Smooth muscle cell (in vitro differentiated cells): ENCODE data around the gene GC. TPM values are rescaled to one million over a fixed set of nuclear protein-coding genes. Genes with fewer than 3 reads are reported as not detected.

Experiments used
- DNase-seq: peaks from one replicate; lab custom pipeline; 2025; ENCODE audit not compliant: unreplicated experiment; lab: John Stamatoyannopoulos, UW
- H2AFZ ChIP-seq: fragments of 200-600 bp; sonication (generic); 2 replicates; pipeline ENCODE4 v1.6.0; 2016; ENCODE audit warnings: antibody characterized with exemption, low read depth, mild to moderate bottlenecking
- H3F3A ChIP-seq: fragments of 200-600 bp; sonication (generic); 2 replicates; pipeline ENCODE4 v1.6.0; 2017; ENCODE audit warnings: antibody characterized with exemption, low read depth
- H3K27ac ChIP-seq: fragments of 200-600 bp; sonication (generic); 2 replicates; pipeline ENCODE4 v1.5.1; 2016; ENCODE audit warnings: low read depth, mild to moderate bottlenecking
- H3K27me3 ChIP-seq: fragments of 200-600 bp; sonication (generic); 2 replicates; pipeline ENCODE4 v1.6.1; 2016; ENCODE audit warnings: low read depth, mild to moderate bottlenecking
- H3K36me3 ChIP-seq: fragments of 200-600 bp; sonication (generic); 2 replicates; pipeline ENCODE4 v1.5.1; 2016; ENCODE audit warnings: low read depth
- H3K4me1 ChIP-seq: fragments of 200-600 bp; sonication (generic); 2 replicates; pipeline ENCODE4 v1.5.1; 2016; ENCODE audit warnings: low read depth
- H3K4me2 ChIP-seq: fragments of 200-600 bp; sonication (generic); 2 replicates; pipeline ENCODE4 v1.6.0; 2016; ENCODE audit warnings: mild to moderate bottlenecking
- H3K4me3 ChIP-seq: fragments of 200-600 bp; sonication (generic); 2 replicates; pipeline ENCODE4 v1.5.1; 2016; ENCODE audit warnings: mild to moderate bottlenecking
- H3K79me2 ChIP-seq: fragments of 200-600 bp; sonication (generic); 2 replicates; pipeline ENCODE4 v1.6.0; 2016; ENCODE audit warnings: low read depth, mild to moderate bottlenecking
- H3K9ac ChIP-seq: fragments of 200-600 bp; sonication (generic); 2 replicates; pipeline ENCODE4 v1.6.0; 2016; ENCODE audit warnings: low read depth
- H3K9me3 ChIP-seq: fragments of 200-600 bp; sonication (generic); replicated peaks from 2 replicates; pipeline ENCODE4 v1.5.1; 2016; ENCODE audit warnings: low read depth
- H4K20me1 ChIP-seq: fragments of 200-600 bp; sonication (generic); 2 replicates; pipeline ENCODE4 v1.6.0; 2016; ENCODE audit warnings: low read depth
- CTCF ChIP-seq: fragments of 200-600 bp; sonication (generic); IDR thresholded peaks from 2 replicates; pipeline ENCODE4 v1.5.1; 2017; ENCODE audit warnings: borderline replicate concordance, mild to moderate bottlenecking, antibody characterized with exemption; ENCODE audit not compliant: insufficient read depth, poor library complexity, severe bottlenecking
- WGBS: methylation state at CpG from one replicate; pipeline ENCODE4 v1.1.7; 2016; ENCODE audit warnings: low lambda C conversion rate; 5-methylcytosine and 5-hydroxymethylcytosine counted together
- polyA plus RNA-seq: library from polyadenylated mRNA; unstranded; fragments of >200 nt; fragmentation: Nextera tagmentation; extraction: Ambion mirVana; gene quantifications from 2 replicates; pipeline ENCODE4 v1.2.1, GENCODE V29; 2016
- total RNA-seq: library from RNA; depleted of rRNA; stranded (reverse); fragments of >200 nt; gene quantifications from 2 replicates; pipeline ENCODE4 v1.2.3, GENCODE V29; 2014

GC gene
- total and polyA plus RNA-seq, 2 experiments from 2014 or later: 0.18 to 0.34 TPM

GRCh38 chr4:71774136-71774535, 9.7 kb downstream of the GC start:
- Histone ChIP-seq H3K4me1 (no peaks in the 10 kb centered on the region), H3K9me3 (no peaks in the 10 kb centered on the region), H3K27ac (no peak overlapping the region), H3K4me3 (no peak overlapping the region), H3K4me2 (no peak overlapping the region), H4K20me1 (no peaks in the 10 kb centered on the region), H3K9ac (no peak overlapping the region), H3K79me2 (no peaks in the 10 kb centered on the region), H3F3A (no peaks in the 10 kb centered on the region), H3K27me3 (no peaks in the 10 kb centered on the region), H2AFZ (no peak overlapping the region), H3K36me3 (no peaks in the 10 kb centered on the region)
- no peak for DNase-seq
- 86% methylated on average over 3 of the region's 3 CpGs for WGBS
- TF ChIP-seq CTCF: no peak

- Histone ChIP-seq H3K4me1 (no peaks in the 10 kb centered on the region), H3F3A (no peaks in the 10 kb centered on the region), H3K27ac (no peak overlapping the region), H3K9me3 (no peaks in the 10 kb centered on the region), H3K36me3 (no peaks in the 10 kb centered on the region), H3K79me2 (no peaks in the 10 kb centered on the region), H4K20me1 (no peaks in the 10 kb centered on the region), H3K4me2 (no peak overlapping the region), H3K4me3 (no peak overlapping the region), H3K9ac (no peak overlapping the region), H3K27me3 (no peaks in the 10 kb centered on the region), H2AFZ (no peak overlapping the region)
- no peak for DNase-seq
- no peak for TF ChIP-seq CTCF
- 85% methylated on average over 2 of the region's 2 CpGs for WGBS
Measured at GRCh38 chr4:71773004-71773403, 10.9 kb downstream of the GC start.

- Histone ChIP-seq H3K79me2 (no peaks in the 10 kb centered on the region), H3K9ac (no peak overlapping the region), H3K27ac (no peak overlapping the region), H3K9me3 (no peaks in the 10 kb centered on the region), H3K36me3 (no peaks in the 10 kb centered on the region), H3K4me1 (no peaks in the 10 kb centered on the region), H3K4me2 (no peak overlapping the region), H3F3A (no peaks in the 10 kb centered on the region), H4K20me1 (no peaks in the 10 kb centered on the region), H3K27me3 (no peaks in the 10 kb centered on the region), H3K4me3 (no peak overlapping the region), H2AFZ (no peak overlapping the region)
- no peak for TF ChIP-seq CTCF
- no peak for DNase-seq
Measured at GRCh38 chr4:71772592-71772991, 11.3 kb downstream of the GC start.

GRCh38 chr4:71771613-71772012, 12.3 kb downstream of the GC start:
- no peak overlapping the region for H3K9ac ChIP-seq
- H3K79me2 ChIP-seq: no peaks in the 10 kb centered on the region
- WGBS: 81% methylated on average over 2 of the region's 2 CpGs
- no peak overlapping the region for H3K27ac ChIP-seq
- no peaks in the 10 kb centered on the region for H3K4me1 ChIP-seq
- no peaks in the 10 kb centered on the region for H3K9me3 ChIP-seq
- no peak for TF ChIP-seq CTCF
- no peak overlapping the region for H3K4me2 ChIP-seq
- no peaks in the 10 kb centered on the region for H3F3A ChIP-seq
- H3K27me3 ChIP-seq: no peaks in the 10 kb centered on the region
- no peak overlapping the region for H3K4me3 ChIP-seq
- H3K36me3 ChIP-seq: no peaks in the 10 kb centered on the region
- no peaks in the 10 kb centered on the region for H4K20me1 ChIP-seq
- no peak overlapping the region for H2AFZ ChIP-seq
- no peak for DNase-seq
